Subcutaneous abdominal adipose tissue (tissue), 5 donors: ENCODE data around the gene SDF4.
"Not testable (repeated sequence)": the region's sequence is repeated elsewhere in the genome, so short reads cannot be mapped to it uniquely, and the experiment has no call there.

Experiments used
- H3K27ac ChIP-seq: one replicate; pipeline ENCODE4 v1.7.0; 2013; ENCODE audit warnings: low read depth, mild to moderate bottlenecking, inconsistent platforms, low read length, moderate library complexity
- H3K27me3 ChIP-seq, 5 donors: one replicate each; pipeline ENCODE4 v1.7.0; 2013; ENCODE audit warnings: low read length in 5 of 5, inconsistent platforms in 1 of 5; ENCODE audit not compliant: control insufficient read depth in 5 of 5, insufficient read depth in 4 of 5
- H3K36me3 ChIP-seq, 5 donors: one replicate each; pipeline ENCODE4 v1.7.0; 2013; ENCODE audit warnings: low read length in 5 of 5; ENCODE audit not compliant: control insufficient read depth in 5 of 5, insufficient read depth in 5 of 5
- H3K4me1 ChIP-seq, 5 donors: one replicate each; pipeline ENCODE4 v1.7.0; 2013; ENCODE audit warnings: low read length in 5 of 5, mild to moderate bottlenecking in 3 of 5, moderate library complexity in 1 of 5; ENCODE audit not compliant: control insufficient read depth in 5 of 5, insufficient read depth in 5 of 5
- H3K4me3 ChIP-seq, 5 donors: one replicate each; pipeline ENCODE4 v1.7.0; 2013; ENCODE audit warnings: low read length in 5 of 5, low read depth in 1 of 5
- H3K9ac ChIP-seq, 5 donors: one replicate each; pipeline ENCODE4 v1.7.0; 2013; ENCODE audit warnings: low read length in 5 of 5, mild to moderate bottlenecking in 4 of 5, moderate library complexity in 3 of 5
- H3K9me3 ChIP-seq, 5 donors: one replicate each; pipeline ENCODE4 v1.7.0; 2013; ENCODE audit warnings: low read length in 5 of 5; ENCODE audit not compliant: control insufficient read depth in 5 of 5
- donor health status: healthy.
- donor health status: healthy.
- donor health status: healthy.
- donor health status: healthy.
- donor health status: healthy.

Gene SDF4

GRCh38 chr1:1199961-1200875, 31.6 kb downstream of the SDF4 start:
- H3K9ac ChIP-seq = peak overlapping the region in 1 of 5 donors; percentile 14
- H3K9me3 ChIP-seq = peaks cover 0 to 5% (median 2%) of the 10 kb centered on the region in 5 donors
- H3K27me3 ChIP-seq = peaks cover 9 to 24% (median 16%) of the 10 kb centered on the region in 5 donors
- peak overlapping the region in 2 of 5 donors; percentile 44 to 45 for H3K4me3 ChIP-seq
- H3K27ac ChIP-seq = no peak overlapping the region
- no peaks in the 10 kb centered on the region for H3K36me3 ChIP-seq
- H3K4me1 ChIP-seq = peaks cover 0 to 12% (median 0%) of the 10 kb centered on the region in 5 donors

- no peak overlapping the region for H3K4me3 ChIP-seq
- no peaks in the 10 kb centered on the region for H3K36me3 ChIP-seq
- H3K9me3 ChIP-seq = peaks cover 2 to 10% (median 9%) of the 10 kb centered on the region in 5 donors
- no peak overlapping the region for H3K27ac ChIP-seq
- peaks cover 0 to 12% (median 0%) of the 10 kb centered on the region in 5 donors for H3K4me1 ChIP-seq
- H3K9ac ChIP-seq = no peak overlapping the region
- peaks cover 7 to 18% (median 11%) of the 10 kb centered on the region in 5 donors for H3K27me3 ChIP-seq
Observed at GRCh38 chr1:1199141-1199960, 32.5 kb downstream of the SDF4 start.

- Histone ChIP-seq H3K4me3 (no peak overlapping the region), H3K27ac (no peak overlapping the region), H3K9ac (no peak overlapping the region), H3K9me3 (peaks cover 2 to 13% (median 11%) of the 10 kb centered on the region in 5 donors), H3K36me3 (no peaks in the 10 kb centered on the region), H3K27me3 (peaks cover 3 to 15% (median 7%) of the 10 kb centered on the region in 5 donors), H3K4me1 (peaks cover 0 to 12% (median 0%) of the 10 kb centered on the region in 5 donors)
Observed at GRCh38 chr1:1198423-1199140, 33.2 kb downstream of the SDF4 start.

- no peak overlapping the region for H3K9ac ChIP-seq
- no peak overlapping the region for H3K27ac ChIP-seq
- H3K9me3 ChIP-seq = peaks cover 2 to 13% (median 11%) of the 10 kb centered on the region in 5 donors
- H3K36me3 ChIP-seq = no peaks in the 10 kb centered on the region
- peaks cover 0 to 12% (median 0%) of the 10 kb centered on the region in 5 donors for H3K4me1 ChIP-seq
- peaks cover 2 to 11% (median 3%) of the 10 kb centered on the region in 5 donors for H3K27me3 ChIP-seq
- H3K4me3 ChIP-seq = no peak overlapping the region
Observed at GRCh38 chr1:1197551-1198422, 34.0 kb downstream of the SDF4 start.

- Histone ChIP-seq H3K9ac (no peak overlapping the region), H3K4me3 (no peak overlapping the region), H3K9me3 (peaks cover 2 to 13% (median 11%) of the 10 kb centered on the region in 5 donors), H3K27ac (no peak overlapping the region), H3K4me1 (peaks cover 0 to 12% (median 0%) of the 10 kb centered on the region in 5 donors), H3K36me3 (no peaks in the 10 kb centered on the region), H3K27me3 (peaks cover 0 to 9% (median 3%) of the 10 kb centered on the region in 5 donors)
Observed at GRCh38 chr1:1197188-1197500, 34.7 kb downstream of the SDF4 start.

GRCh38 chr1:1196431-1197187, 35.2 kb downstream of the SDF4 start:
- H3K4me1 ChIP-seq = peaks cover 0 to 12% (median 0%) of the 10 kb centered on the region in 5 donors
- no peak overlapping the region for H3K27ac ChIP-seq
- H3K27me3 ChIP-seq = peaks cover 0 to 9% (median 3%) of the 10 kb centered on the region in 5 donors
- H3K4me3 ChIP-seq = no peak overlapping the region
- H3K9ac ChIP-seq = no peak overlapping the region
- H3K36me3 ChIP-seq = no peaks in the 10 kb centered on the region
- peaks cover 2 to 13% (median 11%) of the 10 kb centered on the region in 5 donors for H3K9me3 ChIP-seq

- not testable (repeated sequence) for H3K4me3 ChIP-seq, H3K27me3 ChIP-seq, H3K9ac ChIP-seq, H3K27ac ChIP-seq, H3K36me3 ChIP-seq
- H3K4me1 ChIP-seq = peaks cover 0 to 12% (median 0%) of the 10 kb centered on the region in 5 donors
- peaks cover 2 to 13% (median 11%) of the 10 kb centered on the region in 5 donors for H3K9me3 ChIP-seq
Observed at GRCh38 chr1:1195726-1196125, 36.1 kb downstream of the SDF4 start.

GRCh38 chr1:1194723-1195122, 37.1 kb downstream of the SDF4 start:
- no peaks in the 10 kb centered on the region for H3K36me3 ChIP-seq
- no peak overlapping the region for H3K9ac ChIP-seq
- H3K27me3 ChIP-seq = peaks cover 0 to 6% (median 0%) of the 10 kb centered on the region in 5 donors
- peaks cover 0 to 2% (median 0%) of the 10 kb centered on the region in 5 donors for H3K4me1 ChIP-seq
- peaks cover 2 to 13% (median 11%) of the 10 kb centered on the region in 5 donors for H3K9me3 ChIP-seq
- H3K4me3 ChIP-seq = no peak overlapping the region
- H3K27ac ChIP-seq = no peak overlapping the region
